ENCODE data around the gene GALNT4. TPM values are rescaled to one million over a fixed set of nuclear protein-coding genes. Genes with fewer than 3 reads are reported as not detected.

Gene GALNT4
- total and polyA plus RNA-seq, 2 of the 13 experiments (the other 11 are each of a cell fraction or from before 2014, with no cell fraction given), result 4.9 to 6.8 TPM

- TF ChIP-seq ZNF781 (CRISPR knock-in tag; IDR thresholded peaks at IDR 0.05; ENCODE audit: borderline replicate concordance, not compliant biosample characterization) (no peak), GMEB2 (CRISPR knock-in tag; IDR thresholded peaks at IDR 0.05; ENCODE audit: low read depth) (no peak), ZSCAN9 (CRISPR knock-in tag; IDR thresholded peaks at IDR 0.05; ENCODE audit: borderline replicate concordance) (no peak), ZNF512 (CRISPR knock-in tag; IDR thresholded peaks at IDR 0.05) (no peak), STAT6 (CRISPR knock-in tag; IDR thresholded peaks at IDR 0.05; ENCODE audit: borderline replicate concordance) (no peak), ZNF710 (CRISPR knock-in tag; IDR thresholded peaks at IDR 0.05; ENCODE audit: borderline replicate concordance) (no peak), ZFP36L1 (CRISPR knock-in tag; IDR thresholded peaks at IDR 0.05) (no peak)
These were observed 22.8 kb downstream of the GALNT4 start (continued) for GRCh38 chr12:89501793-89502192.
